AG10803 (cell line): Measurements from ENCODE around the gene CDKN2A.
A peak's percentile ranks its signal among the peaks of the same experiment; 100 is the strongest.

ENCODE experiments used
- DNase-seq: peaks from one replicate; pipeline ENCODE4 v3.0.0; 2010; ENCODE audit warnings: low read depth
- H3K4me3 ChIP-seq: 2 replicates; pipeline ENCODE4 v1.5.1; 2011; ENCODE audit warnings: mild to moderate bottlenecking, low read length, control low read depth
- TF ChIP-seq, protein P1 (sequence below): conservative IDR thresholded peaks from 2 replicates; pipeline ENCODE4 v1.5.1; 2011; ENCODE audit warnings: mild to moderate bottlenecking, low read length, control low read depth, inconsistent platforms

Gene CDKN2A

GRCh38 chr9:22036866-22037626, 42.9 kb upstream of the CDKN2A start:
- peak; percentile 27 for DNase-seq
- H3K4me3 ChIP-seq = no peak overlapping the region
- TF ChIP-seq, protein P1, sequence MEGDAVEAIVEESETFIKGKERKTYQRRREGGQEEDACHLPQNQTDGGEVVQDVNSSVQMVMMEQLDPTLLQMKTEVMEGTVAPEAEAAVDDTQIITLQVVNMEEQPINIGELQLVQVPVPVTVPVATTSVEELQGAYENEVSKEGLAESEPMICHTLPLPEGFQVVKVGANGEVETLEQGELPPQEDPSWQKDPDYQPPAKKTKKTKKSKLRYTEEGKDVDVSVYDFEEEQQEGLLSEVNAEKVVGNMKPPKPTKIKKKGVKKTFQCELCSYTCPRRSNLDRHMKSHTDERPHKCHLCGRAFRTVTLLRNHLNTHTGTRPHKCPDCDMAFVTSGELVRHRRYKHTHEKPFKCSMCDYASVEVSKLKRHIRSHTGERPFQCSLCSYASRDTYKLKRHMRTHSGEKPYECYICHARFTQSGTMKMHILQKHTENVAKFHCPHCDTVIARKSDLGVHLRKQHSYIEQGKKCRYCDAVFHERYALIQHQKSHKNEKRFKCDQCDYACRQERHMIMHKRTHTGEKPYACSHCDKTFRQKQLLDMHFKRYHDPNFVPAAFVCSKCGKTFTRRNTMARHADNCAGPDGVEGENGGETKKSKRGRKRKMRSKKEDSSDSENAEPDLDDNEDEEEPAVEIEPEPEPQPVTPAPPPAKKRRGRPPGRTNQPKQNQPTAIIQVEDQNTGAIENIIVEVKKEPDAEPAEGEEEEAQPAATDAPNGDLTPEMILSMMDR = no peak

- TF ChIP-seq, protein P1 = no peak
- DNase-seq = peak; percentile 41
- H3K4me3 ChIP-seq = no peak overlapping the region
Measured at GRCh38 chr9:22035591-22036011, 41.4 kb upstream of the CDKN2A start.

DNA sequence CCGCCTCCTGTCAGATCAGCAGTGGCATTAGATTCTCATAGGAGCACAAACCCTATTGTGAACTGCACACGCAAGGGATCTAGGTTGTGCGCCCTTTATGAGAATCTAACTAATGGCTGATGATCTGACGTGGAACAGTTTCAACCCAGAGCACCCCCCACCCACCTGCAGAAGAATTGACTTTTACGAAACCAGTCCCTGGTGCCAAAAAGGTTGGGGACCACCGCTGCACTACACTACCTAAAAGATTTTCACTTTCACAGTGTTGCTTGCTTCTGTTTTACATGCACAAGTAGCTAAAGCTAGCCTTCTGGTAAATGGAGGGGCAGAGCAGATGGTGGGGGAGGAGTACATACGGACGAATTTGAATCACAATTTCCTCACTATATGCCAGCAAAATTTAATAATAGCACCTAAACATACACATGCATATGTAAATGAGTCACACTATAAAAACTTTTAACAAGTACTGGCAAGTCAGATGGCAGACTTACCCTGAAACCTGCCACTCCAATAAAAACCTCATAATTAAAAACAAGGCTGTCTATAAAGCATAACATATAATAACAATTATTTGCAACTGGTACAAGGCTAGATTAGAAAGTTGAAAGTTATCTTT, 38.9 kb upstream of the CDKN2A start:
- TF ChIP-seq, protein P1 = no peak
- no peak for DNase-seq

GRCh38 chr9:22031655-22032411, 37.6 kb upstream of the CDKN2A start:
- H3K4me3 ChIP-seq = no peak overlapping the region
- DNase-seq = no peak
- TF ChIP-seq, protein P1 = no peak

More for the DNA sequence above, 38.9 kb upstream of the CDKN2A start:
- H3K4me3 ChIP-seq = no peak overlapping the region

DNA sequence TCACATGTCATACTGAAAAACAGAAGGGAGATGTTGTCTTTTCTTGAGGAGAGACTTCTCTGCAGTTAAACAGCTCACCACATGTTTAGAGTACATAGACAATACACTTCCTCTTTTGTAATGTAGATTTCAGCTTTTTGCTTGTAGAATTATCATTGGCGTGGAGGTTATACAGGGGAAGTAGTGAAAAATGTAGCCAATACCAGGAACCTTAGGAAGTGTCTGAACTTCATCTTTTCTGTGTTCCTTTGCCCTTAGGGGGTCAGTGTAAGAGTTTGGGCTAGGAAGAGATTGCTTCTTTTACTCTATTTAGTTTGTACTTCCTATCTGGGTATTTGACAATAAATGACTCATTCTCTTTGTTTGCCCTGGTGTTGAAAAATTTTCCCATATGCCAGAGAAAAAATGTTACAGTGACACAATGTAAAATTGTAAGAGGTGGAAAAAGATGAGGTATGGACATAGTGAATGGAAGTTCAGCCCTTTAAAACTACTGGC, 36.0 kb upstream of the CDKN2A start:
- DNase-seq = peak; percentile 77
- TF ChIP-seq, protein P1 = no peak
- H3K4me3 ChIP-seq = no peak overlapping the region

- DNase-seq = no peak
- TF ChIP-seq, protein P1 = no peak
- H3K4me3 ChIP-seq = no peak overlapping the region
Measured at GRCh38 chr9:22029231-22029630, 35.0 kb upstream of the CDKN2A start.
